ENCODE data around the gene ABAT.
"Not testable (repeated sequence)": the region's sequence is repeated elsewhere in the genome, so short reads cannot be mapped to it uniquely, and the experiment has no call there.

Gene ABAT

DNA sequence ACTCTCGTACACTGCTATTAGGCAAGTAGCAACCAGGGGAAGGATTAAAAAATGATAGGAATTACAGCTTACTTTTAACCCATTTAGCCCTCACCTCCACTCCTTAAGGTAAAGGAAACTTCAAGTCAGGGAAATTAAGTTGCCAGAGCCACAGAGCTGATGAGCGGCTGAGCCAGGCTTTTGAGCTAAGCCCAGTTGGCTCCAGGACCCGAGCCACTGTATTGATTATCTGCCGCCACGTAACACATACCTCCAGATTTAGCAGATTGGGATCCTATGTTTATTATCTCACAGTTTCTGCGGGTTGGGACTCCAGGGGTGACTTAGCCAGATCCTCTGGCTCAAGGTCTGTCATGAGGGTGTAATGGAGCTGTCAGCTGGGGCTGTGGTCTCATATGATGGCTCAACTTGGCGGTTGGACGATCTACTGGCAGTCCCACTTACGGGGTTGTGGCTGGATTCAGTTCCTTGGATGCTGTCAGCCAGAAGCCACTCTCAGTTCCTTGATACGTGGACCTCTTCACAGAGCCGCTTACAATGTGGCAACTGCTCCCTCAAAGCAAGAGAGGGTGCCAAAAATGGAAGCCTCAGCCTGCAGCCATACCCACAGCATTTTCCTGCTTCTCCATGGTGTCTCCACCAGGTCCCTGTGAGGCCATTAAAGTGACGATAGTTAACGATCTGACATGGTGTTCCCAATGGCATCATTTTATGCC lies 65.7 kb downstream of the ABAT start:
- no peaks in the 10 kb centered on the region for H3K36me3 ChIP-seq (ENCODE audit: insufficient read depth, low read length)
- H3K27ac ChIP-seq (ENCODE audit: low read depth, low read length): no peak overlapping the region
- H3K4me1 ChIP-seq (ENCODE audit: insufficient read depth, low read length): no peaks in the 10 kb centered on the region
- H3K9me3 ChIP-seq (ENCODE audit: low read length): no peaks in the 10 kb centered on the region
- H3K27me3 ChIP-seq (ENCODE audit: control insufficient read depth in 1 of 2, insufficient read depth in 2 of 2, low read length in 2 of 2): no peaks in the 10 kb centered on the region
- H3K9ac ChIP-seq (ENCODE audit: low read length): no peak overlapping the region
- no peak overlapping the region for H3K4me3 ChIP-seq (ENCODE audit: low read depth in 1 of 2, low read length in 2 of 2)

DNA sequence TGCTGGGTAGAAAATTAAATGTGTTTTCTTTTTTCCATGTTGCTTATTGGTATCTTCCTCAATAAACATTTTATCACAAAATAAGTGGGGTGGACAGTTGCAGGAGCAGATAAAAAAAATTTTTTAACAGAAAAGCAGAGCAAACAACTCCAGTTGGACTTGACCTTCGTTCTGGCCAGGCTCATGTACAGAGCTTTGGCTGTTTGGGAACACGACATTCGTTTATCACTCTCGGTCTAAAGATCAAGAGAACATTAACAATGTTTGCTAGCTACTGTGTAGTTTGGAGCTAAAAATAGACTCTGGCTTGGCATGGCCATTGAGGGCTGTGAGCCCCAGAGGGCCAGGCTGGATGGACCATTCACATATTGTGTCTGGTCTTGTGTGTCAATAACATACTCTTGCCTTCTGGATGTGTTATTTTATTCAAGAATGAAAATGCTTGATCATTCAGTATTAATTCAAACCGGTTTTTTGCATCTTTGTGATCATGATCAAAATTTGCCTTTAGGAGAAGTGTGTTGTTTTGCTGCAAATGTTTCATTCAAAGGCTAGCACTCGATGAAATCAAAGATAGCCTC lies 66.4 kb downstream of the ABAT start:
- Histone ChIP-seq H3K4me1 (ENCODE audit: insufficient read depth, low read length) (no peaks in the 10 kb centered on the region), H3K27ac (ENCODE audit: low read depth, low read length) (no peak overlapping the region), H3K4me3 (ENCODE audit: low read depth in 1 of 2, low read length in 2 of 2) (no peak overlapping the region), H3K36me3 (ENCODE audit: insufficient read depth, low read length) (no peaks in the 10 kb centered on the region), H3K9ac (ENCODE audit: low read length) (no peak overlapping the region), H3K27me3 (ENCODE audit: control insufficient read depth in 1 of 2, insufficient read depth in 2 of 2, low read length in 2 of 2) (no peaks in the 10 kb centered on the region), H3K9me3 (ENCODE audit: low read length) (no peaks in the 10 kb centered on the region)

- H3K4me3 ChIP-seq (ENCODE audit: low read depth in 1 of 2, low read length in 2 of 2): no peak overlapping the region
- H3K36me3 ChIP-seq (ENCODE audit: insufficient read depth, low read length): no peaks in the 10 kb centered on the region
- H3K9ac ChIP-seq (ENCODE audit: low read length): no peak overlapping the region
- H3K27ac ChIP-seq (ENCODE audit: low read depth, low read length): no peak overlapping the region
- no peaks in the 10 kb centered on the region for H3K4me1 ChIP-seq (ENCODE audit: insufficient read depth, low read length)
- H3K9me3 ChIP-seq (ENCODE audit: low read length): no peaks in the 10 kb centered on the region
- H3K27me3 ChIP-seq (ENCODE audit: control insufficient read depth in 1 of 2, insufficient read depth in 2 of 2, low read length in 2 of 2): no peaks in the 10 kb centered on the region
These were observed 67.2 kb downstream of the ABAT start for GRCh38 chr16:8741636-8742035.

GRCh38 chr16:8742068-8742467 lies 67.7 kb downstream of the ABAT start:
- no peaks in the 10 kb centered on the region for H3K36me3 ChIP-seq (ENCODE audit: insufficient read depth, low read length)
- H3K27ac ChIP-seq (ENCODE audit: low read depth, low read length): no peak overlapping the region
- H3K4me3 ChIP-seq (ENCODE audit: low read depth in 1 of 2, low read length in 2 of 2): no peak overlapping the region
- no peaks in the 10 kb centered on the region for H3K4me1 ChIP-seq (ENCODE audit: insufficient read depth, low read length)
- no peaks in the 10 kb centered on the region for H3K9me3 ChIP-seq (ENCODE audit: low read length)
- no peak overlapping the region for H3K9ac ChIP-seq (ENCODE audit: low read length)
- no peaks in the 10 kb centered on the region for H3K27me3 ChIP-seq (ENCODE audit: control insufficient read depth in 1 of 2, insufficient read depth in 2 of 2, low read length in 2 of 2)

DNA sequence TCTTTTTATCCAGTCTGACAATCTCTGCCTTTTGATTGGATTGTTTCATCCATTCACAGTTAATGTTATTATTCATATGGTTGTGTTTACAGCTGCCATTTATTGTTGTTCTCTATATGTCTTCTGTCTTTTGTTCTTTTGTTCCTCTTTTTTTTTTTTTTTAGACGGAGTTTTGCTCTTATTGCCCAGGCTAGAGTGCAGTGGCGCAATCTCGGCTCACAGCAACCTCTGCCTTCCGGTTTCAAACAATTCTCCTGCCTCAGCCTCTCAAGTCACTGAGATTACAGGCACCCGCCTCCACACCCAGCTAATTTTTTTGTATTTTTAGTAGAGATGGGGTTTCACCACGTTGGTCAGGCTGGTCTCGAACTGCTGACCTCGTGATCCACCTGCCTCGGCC lies 74.5 kb downstream of the ABAT start:
- H3K27ac ChIP-seq (ENCODE audit: low read depth, low read length); H3K9me3 ChIP-seq (ENCODE audit: low read length); H3K4me1 ChIP-seq (ENCODE audit: insufficient read depth, low read length); H3K9ac ChIP-seq (ENCODE audit: low read length); H3K4me3 ChIP-seq (ENCODE audit: low read depth in 1 of 2, low read length in 2 of 2); H3K36me3 ChIP-seq (ENCODE audit: insufficient read depth, low read length); H3K27me3 ChIP-seq (ENCODE audit: control insufficient read depth in 1 of 2, insufficient read depth in 2 of 2, low read length in 2 of 2): not testable (repeated sequence)

GRCh38 chr16:8751481-8752311 lies 77.3 kb downstream of the ABAT start:
- Histone ChIP-seq H3K4me3 (ENCODE audit: low read depth in 1 of 2, low read length in 2 of 2) (no peak overlapping the region), H3K4me1 (ENCODE audit: insufficient read depth, low read length) (no peaks in the 10 kb centered on the region), H3K27me3 (ENCODE audit: control insufficient read depth in 1 of 2, insufficient read depth in 2 of 2, low read length in 2 of 2) (no peaks in the 10 kb centered on the region), H3K9me3 (ENCODE audit: low read length) (no peaks in the 10 kb centered on the region), H3K36me3 (ENCODE audit: insufficient read depth, low read length) (no peaks in the 10 kb centered on the region), H3K9ac (ENCODE audit: low read length) (no peak overlapping the region), H3K27ac (ENCODE audit: low read depth, low read length) (no peak overlapping the region)

DNA sequence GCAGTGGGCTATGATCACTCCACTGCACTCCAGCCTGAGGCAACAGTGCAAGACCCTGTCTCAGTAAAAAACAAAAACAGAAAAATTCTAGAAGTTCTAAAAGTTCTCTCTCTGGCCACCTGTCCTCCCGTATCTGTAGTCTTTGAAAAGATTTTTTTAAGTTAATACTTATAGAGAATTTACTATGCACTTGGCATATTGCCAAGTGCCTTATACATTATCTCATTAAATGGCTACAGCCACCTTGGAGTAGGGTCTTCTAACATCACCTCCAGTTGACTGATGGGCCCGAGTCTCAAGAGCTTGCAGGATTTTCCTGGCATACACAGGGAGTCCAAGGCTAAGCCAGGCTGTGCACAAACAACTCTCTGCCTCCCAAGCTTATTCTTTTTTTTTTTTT lies 78.3 kb downstream of the ABAT start:
- Histone ChIP-seq H3K4me3 (ENCODE audit: low read depth in 1 of 2, low read length in 2 of 2) (no peak overlapping the region), H3K27ac (ENCODE audit: low read depth, low read length) (no peak overlapping the region), H3K27me3 (ENCODE audit: control insufficient read depth in 1 of 2, insufficient read depth in 2 of 2, low read length in 2 of 2) (no peaks in the 10 kb centered on the region), H3K9me3 (ENCODE audit: low read length) (no peaks in the 10 kb centered on the region), H3K9ac (ENCODE audit: low read length) (no peak overlapping the region), H3K36me3 (ENCODE audit: insufficient read depth, low read length) (no peaks in the 10 kb centered on the region), H3K4me1 (ENCODE audit: insufficient read depth, low read length) (no peaks in the 10 kb centered on the region)

GRCh38 chr16:8753416-8754054 lies 79.1 kb downstream of the ABAT start:
- Histone ChIP-seq H3K9ac (ENCODE audit: low read length) (no peak overlapping the region), H3K27me3 (ENCODE audit: control insufficient read depth in 1 of 2, insufficient read depth in 2 of 2, low read length in 2 of 2) (no peaks in the 10 kb centered on the region), H3K4me3 (ENCODE audit: low read depth in 1 of 2, low read length in 2 of 2) (no peak overlapping the region), H3K36me3 (ENCODE audit: insufficient read depth, low read length) (no peaks in the 10 kb centered on the region), H3K9me3 (ENCODE audit: low read length) (no peaks in the 10 kb centered on the region), H3K27ac (ENCODE audit: low read depth, low read length) (no peak overlapping the region), H3K4me1 (ENCODE audit: insufficient read depth, low read length) (no peaks in the 10 kb centered on the region)

- no peaks in the 10 kb centered on the region for H3K9me3 ChIP-seq (ENCODE audit: low read length)
- H3K27ac ChIP-seq (ENCODE audit: low read depth, low read length): no peak overlapping the region
- H3K36me3 ChIP-seq (ENCODE audit: insufficient read depth, low read length): no peaks in the 10 kb centered on the region
- H3K4me3 ChIP-seq (ENCODE audit: low read depth in 1 of 2, low read length in 2 of 2): no peak overlapping the region
- H3K27me3 ChIP-seq (ENCODE audit: control insufficient read depth in 1 of 2, insufficient read depth in 2 of 2, low read length in 2 of 2): no peaks in the 10 kb centered on the region
- no peaks in the 10 kb centered on the region for H3K4me1 ChIP-seq (ENCODE audit: insufficient read depth, low read length)
- no peak overlapping the region for H3K9ac ChIP-seq (ENCODE audit: low read length)
These were observed 82.3 kb downstream of the ABAT start for GRCh38 chr16:8756755-8757154.

DNA sequence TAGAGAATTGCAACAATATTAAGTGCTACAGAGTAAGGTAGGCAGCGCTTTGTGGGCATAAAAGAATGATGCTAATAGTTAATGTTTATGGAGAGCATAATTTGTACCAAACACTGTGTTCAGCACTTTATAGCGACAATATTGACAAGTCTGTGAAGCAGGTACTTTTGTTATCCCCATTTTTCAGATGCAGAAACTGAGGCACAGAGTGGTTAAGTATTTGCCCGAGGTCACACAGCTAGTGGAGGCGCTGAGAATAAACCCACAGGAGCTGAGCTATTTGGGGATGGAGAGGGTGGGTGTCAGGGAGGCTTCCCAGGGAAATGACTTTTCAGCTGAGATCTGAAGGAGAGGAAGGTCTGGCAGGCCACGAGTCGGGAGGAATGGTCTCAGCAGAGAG lies 83.6 kb downstream of the ABAT start:
- Histone ChIP-seq H3K27me3 (ENCODE audit: control insufficient read depth in 1 of 2, insufficient read depth in 2 of 2, low read length in 2 of 2) (no peaks in the 10 kb centered on the region), H3K36me3 (ENCODE audit: insufficient read depth, low read length) (no peaks in the 10 kb centered on the region), H3K9ac (ENCODE audit: low read length) (no peak overlapping the region), H3K4me3 (ENCODE audit: low read depth in 1 of 2, low read length in 2 of 2) (no peak overlapping the region), H3K27ac (ENCODE audit: low read depth, low read length) (no peak overlapping the region), H3K4me1 (ENCODE audit: insufficient read depth, low read length) (no peaks in the 10 kb centered on the region), H3K9me3 (ENCODE audit: low read length) (no peaks in the 10 kb centered on the region)

GRCh38 chr16:8760021-8760420 lies 85.6 kb downstream of the ABAT start:
- Histone ChIP-seq H3K9me3 (ENCODE audit: low read length) (no peaks in the 10 kb centered on the region), H3K27me3 (ENCODE audit: control insufficient read depth in 1 of 2, insufficient read depth in 2 of 2, low read length in 2 of 2) (no peaks in the 10 kb centered on the region), H3K36me3 (ENCODE audit: insufficient read depth, low read length) (no peaks in the 10 kb centered on the region), H3K4me3 (ENCODE audit: low read depth in 1 of 2, low read length in 2 of 2) (no peak overlapping the region), H3K27ac (ENCODE audit: low read depth, low read length) (no peak overlapping the region), H3K9ac (ENCODE audit: low read length) (no peak overlapping the region), H3K4me1 (ENCODE audit: insufficient read depth, low read length) (no peaks in the 10 kb centered on the region)
